ENCODE data around the gene BIRC2.

DNA sequence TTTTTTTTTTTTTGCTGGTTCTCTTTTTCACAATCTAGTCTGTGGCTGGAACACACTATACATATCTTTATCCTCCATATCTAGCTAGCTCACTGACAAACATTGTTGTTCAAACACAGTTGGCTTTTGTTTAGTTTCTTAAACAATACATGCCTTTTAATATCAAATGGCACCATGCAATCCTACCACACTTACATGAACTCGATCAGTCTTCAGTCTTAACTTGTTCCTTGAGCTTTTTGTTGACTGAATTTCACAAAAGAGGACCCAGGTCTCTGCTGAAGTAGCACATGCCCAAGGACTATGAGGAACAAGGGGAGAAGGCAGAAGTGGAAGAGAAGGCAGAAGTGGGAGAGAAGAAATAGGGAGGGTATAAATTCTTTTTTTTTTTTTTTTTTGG is 80.1 kb downstream of the BIRC2 start:
- TF ChIP-seq, protein P1, sequence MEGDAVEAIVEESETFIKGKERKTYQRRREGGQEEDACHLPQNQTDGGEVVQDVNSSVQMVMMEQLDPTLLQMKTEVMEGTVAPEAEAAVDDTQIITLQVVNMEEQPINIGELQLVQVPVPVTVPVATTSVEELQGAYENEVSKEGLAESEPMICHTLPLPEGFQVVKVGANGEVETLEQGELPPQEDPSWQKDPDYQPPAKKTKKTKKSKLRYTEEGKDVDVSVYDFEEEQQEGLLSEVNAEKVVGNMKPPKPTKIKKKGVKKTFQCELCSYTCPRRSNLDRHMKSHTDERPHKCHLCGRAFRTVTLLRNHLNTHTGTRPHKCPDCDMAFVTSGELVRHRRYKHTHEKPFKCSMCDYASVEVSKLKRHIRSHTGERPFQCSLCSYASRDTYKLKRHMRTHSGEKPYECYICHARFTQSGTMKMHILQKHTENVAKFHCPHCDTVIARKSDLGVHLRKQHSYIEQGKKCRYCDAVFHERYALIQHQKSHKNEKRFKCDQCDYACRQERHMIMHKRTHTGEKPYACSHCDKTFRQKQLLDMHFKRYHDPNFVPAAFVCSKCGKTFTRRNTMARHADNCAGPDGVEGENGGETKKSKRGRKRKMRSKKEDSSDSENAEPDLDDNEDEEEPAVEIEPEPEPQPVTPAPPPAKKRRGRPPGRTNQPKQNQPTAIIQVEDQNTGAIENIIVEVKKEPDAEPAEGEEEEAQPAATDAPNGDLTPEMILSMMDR (IDR thresholded peaks at IDR 0.05 in 8 of 11, conservative IDR thresholded peaks at IDR 0.05 in 3 of 11), result no peak
- TF ChIP-seq POLR2A (IDR thresholded peaks at IDR 0.05) (no peak), POLR2AphosphoS5 (IDR thresholded peaks at IDR 0.05) (no peak)

All from spleen (tissue), 7 donors.